HCT116 (cell line): ENCODE results near the gene IGF2BP3.

Experiments
- CTCF ChIP-seq, 3 experiments: fragments of 200-600 bp in 1 of 3; sonication (generic) in 1 of 3; IDR thresholded peaks in 2 of 3; conservative IDR thresholded peaks in 1 of 3; 2 replicates each; pipeline ENCODE4 v1.5.1; 2012 to 2017; ENCODE audit warnings: low read depth in 2 of 3, low read length in 2 of 3, antibody characterized with exemption in 1 of 3, borderline replicate concordance in 1 of 3, control low read depth in 1 of 3, mild to moderate bottlenecking in 1 of 3, mixed read lengths in 1 of 3, mixed run types in 1 of 3, moderate library complexity in 1 of 3; ENCODE audit not compliant: insufficient read depth in 1 of 3
- POLR2A ChIP-seq: IDR thresholded peaks from 2 replicates; pipeline ENCODE4 v1.7.0; 2011; ENCODE audit warnings: borderline replicate concordance; ENCODE audit not compliant: insufficient read depth, insufficient read length; ENCODE audit errors: extremely low read depth
- POLR2AphosphoS5 ChIP-seq: IDR thresholded peaks from 2 replicates; pipeline ENCODE4 v1.6.1; 2011; ENCODE audit warnings: mild to moderate bottlenecking, low read depth, low read length, moderate library complexity
- YY1 ChIP-seq: IDR thresholded peaks from 2 replicates; pipeline ENCODE4 v1.6.1; 2011; ENCODE audit warnings: low read length, low read depth, moderate library complexity, mild to moderate bottlenecking; ENCODE audit not compliant: insufficient replicate concordance; ENCODE audit errors: extremely low read depth
- ZNF274 ChIP-seq: fragments of 200-500 bp; sonication (Bioruptor generic); IDR thresholded peaks from 2 replicates; pipeline ENCODE4 v1.6.1; 2014; ENCODE audit warnings: mild to moderate bottlenecking, low read depth, low read length, inconsistent platforms

GRCh38 chr7:23369695-23370404 is 100.4 kb downstream of the IGF2BP3 start:
- TF ChIP-seq POLR2A, result no peak
- TF ChIP-seq CTCF (IDR thresholded peaks at IDR 0.05 in 2 of 3, conservative IDR thresholded peaks at IDR 0.05 in 1 of 3; ENCODE audit: borderline replicate concordance in 1 of 3, insufficient read depth in 1 of 3, low read depth in 2 of 3, low read length in 2 of 3), result no peak
- no peak for TF ChIP-seq POLR2AphosphoS5
- no peak for TF ChIP-seq ZNF274
- TF ChIP-seq YY1, result no peak
